A673 (cell line): ENCODE data around the gene GLIPR1L1. TPM values are rescaled to one million over a fixed set of nuclear protein-coding genes. Genes with fewer than 3 reads are reported as not detected.
A peak's percentile ranks its signal among the peaks of the same experiment; 100 is the strongest.

Experiments used
- BruUV-seq: library from RNA; stranded (reverse); fragments of 400-500 nt; replicated peaks from 2 replicates; lab custom pipeline; 2021; lab: Mats Ljungman, UMichigan
- CTCF ChIA-PET: fragments of 300-600 bp; sonication (Branson Sonifier 250); formaldehyde crosslinking; loops from one replicate; lab custom pipeline; 2022; ENCODE audit warnings: antibody characterized with exemption; lab: Charles Lee
- POLR2A ChIA-PET: fragments of 300-600 bp; sonication (Branson Sonifier 250); formaldehyde crosslinking; loops from one replicate; lab custom pipeline; 2022; ENCODE audit warnings: antibody characterized with exemption; ENCODE audit not compliant: low non-redundant PET; lab: Charles Lee
- DNase-seq: peaks from one replicate; pipeline ENCODE4 v3.0.0-alpha.2; 2015; ENCODE audit warnings: low spot score
- H3K27ac ChIP-seq: fragments of 200-600 bp; sonication (generic); 2 replicates; pipeline ENCODE4 v1.5.1; 2016; ENCODE audit warnings: mixed run types, low read depth, mild to moderate bottlenecking, mixed read lengths, antibody characterized with exemption, low read length; ENCODE audit not compliant: poor library complexity, severe bottlenecking
- H3K27me3 ChIP-seq: fragments of 200-600 bp; sonication (generic); replicated peaks from 2 replicates; pipeline ENCODE4 v1.6.1; 2017; ENCODE audit warnings: mixed run types, low read depth, mild to moderate bottlenecking, mixed read lengths, antibody characterized with exemption, low read length; ENCODE audit not compliant: insufficient read depth, poor library complexity
- H3K36me3 ChIP-seq: fragments of 200-600 bp; sonication (generic); 2 replicates; pipeline ENCODE4 v1.6.1; 2016; ENCODE audit warnings: mixed run types, mild to moderate bottlenecking, mixed read lengths, antibody characterized with exemption, low read length; ENCODE audit not compliant: insufficient read depth, poor library complexity, severe bottlenecking
- H3K4me1 ChIP-seq: fragments of 200-600 bp; sonication (generic); 2 replicates; pipeline ENCODE4 v1.6.1; 2017; ENCODE audit warnings: mixed run types, mild to moderate bottlenecking, mixed read lengths, antibody characterized with exemption, low read length; ENCODE audit not compliant: insufficient read depth, poor library complexity, severe bottlenecking
- H3K4me3 ChIP-seq: fragments of 200-600 bp; sonication (generic); 2 replicates; pipeline ENCODE4 v1.5.1; 2016; ENCODE audit warnings: low read depth, mixed run types, mild to moderate bottlenecking, mixed read lengths, low read length; ENCODE audit not compliant: poor library complexity, severe bottlenecking
- H3K9me3 ChIP-seq: fragments of 200-600 bp; sonication (generic); 2 replicates; pipeline ENCODE4 v1.6.1; 2016; ENCODE audit warnings: mixed run types, low read depth, mild to moderate bottlenecking, mixed read lengths, antibody characterized with exemption, low read length; ENCODE audit not compliant: poor library complexity, severe bottlenecking
- CTCF ChIP-seq: fragments of 300-800, 200-600 bp; sonication (generic); conservative IDR thresholded peaks from 2 replicates; pipeline ENCODE4 v1.5.1; 2017; ENCODE audit warnings: low read depth, mild to moderate bottlenecking, antibody characterized with exemption, low read length, moderate library complexity, mixed read lengths
- EZH2 ChIP-seq: fragments of 200-600 bp; sonication (generic); IDR thresholded peaks from 2 replicates; pipeline ENCODE4 v1.6.1; 2017; ENCODE audit warnings: borderline replicate concordance, low read depth, mild to moderate bottlenecking, mixed read lengths, antibody characterized with exemption, low read length; ENCODE audit not compliant: poor library complexity, severe bottlenecking
- intact Hi-C: fragments of 100-400 bp; cut with micrococcal nuclease; formaldehyde crosslinking; loops from one replicate; pipeline ENCODE4 v1.10.0; 2022; ENCODE audit not compliant: unreplicated experiment
- total RNA-seq: library from RNA; stranded (reverse); gene quantifications from 2 replicates; pipeline ENCODE4 v1.2.3, GENCODE V29; 2021

The GLIPR1L1 gene
- total RNA-seq, 1 experiment from 2014 or later: not detected

- Histone ChIP-seq H3K36me3 (no peaks in the 10 kb centered on the region), H3K4me1 (no peaks in the 10 kb centered on the region), H3K4me3 (no peak overlapping the region), H3K27me3 (no peaks in the 10 kb centered on the region), H3K27ac (no peak overlapping the region), H3K9me3 (no peaks in the 10 kb centered on the region)
- no peak for DNase-seq
- intact Hi-C loops: no loop called here
- no TSS peak for BruUV-seq
- no peak for TF ChIP-seq EZH2
- TF ChIP-seq CTCF: no peak
- CTCF ChIA-PET: no interaction called here
- POLR2A ChIA-PET: no interaction called here
Observed at GRCh38 chr12:75374971-75375370, 40.5 kb downstream of the GLIPR1L1 start.

GRCh38 chr12:75378354-75378753, 43.9 kb downstream of the GLIPR1L1 start:
- Histone ChIP-seq H3K9me3 (no peaks in the 10 kb centered on the region), H3K27me3 (no peaks in the 10 kb centered on the region), H3K36me3 (no peaks in the 10 kb centered on the region), H3K4me1 (no peaks in the 10 kb centered on the region), H3K4me3 (no peak overlapping the region), H3K27ac (no peak overlapping the region)
- DNase-seq: no peak
- TF ChIP-seq EZH2 (no peak), CTCF (no peak)
- no TSS peak for BruUV-seq
- intact Hi-C loops: no loop called here
- ChIA-PET POLR2A (no interaction called here), CTCF (no interaction called here)

GRCh38 chr12:75389061-75389460, 54.6 kb downstream of the GLIPR1L1 start:
- H3K36me3 ChIP-seq: no peaks in the 10 kb centered on the region
- H3K27me3 ChIP-seq: no peaks in the 10 kb centered on the region
- H3K4me1 ChIP-seq: peaks cover 9% of the 10 kb centered on the region
- no peaks in the 10 kb centered on the region for H3K9me3 ChIP-seq
- TF ChIP-seq EZH2: no peak
- no peak for TF ChIP-seq CTCF
- no peak overlapping the region for H3K27ac ChIP-seq
- ChIA-PET POLR2A (no interaction called here), CTCF (no interaction called here)
- peak overlapping the region; percentile 56 for H3K4me3 ChIP-seq
- intact Hi-C loops: no loop called here
- BruUV-seq: no TSS peak
- peak; percentile 56 for DNase-seq
